Glomerular endothelial cell (primary cell): Measurements from ENCODE around the gene WDR45B. TPM values are rescaled to one million over a fixed set of nuclear protein-coding genes. Genes with fewer than 3 reads are reported as not detected.

Source experiments
- DNase-seq: peaks from one replicate; pipeline ENCODE4 v3.0.0-alpha.2; 2011; ENCODE audit warnings: low read depth, low spot score; ENCODE audit errors: extremely low read depth
- total RNA-seq: library from RNA; depleted of rRNA; stranded (reverse); fragments of >200 nt; gene quantifications from 2 replicates; pipeline ENCODE4 v1.2.3, GENCODE V29; 2015

The WDR45B gene
- total RNA-seq, 1 donor from 2014 or later = 94.4 TPM

DNA sequence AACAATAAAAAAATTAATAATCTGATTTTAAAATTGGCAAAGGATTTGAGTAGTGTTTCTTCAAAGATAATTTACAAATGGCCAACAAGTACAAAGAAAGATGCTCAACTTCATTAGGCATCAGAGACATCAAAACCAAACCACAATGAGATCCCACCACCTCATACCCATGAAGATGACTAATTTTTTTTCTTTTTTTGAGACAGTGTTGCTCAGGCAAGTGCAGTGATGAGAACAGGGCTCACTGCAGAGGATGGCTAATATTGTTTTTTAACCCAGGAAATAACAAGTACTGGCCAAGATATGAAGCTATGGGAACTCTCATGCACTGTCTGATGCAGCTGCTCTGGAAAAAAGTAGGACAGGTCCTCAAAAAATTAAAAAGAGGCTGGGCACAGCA, 14.9 kb downstream of the WDR45B start:
- DNase-seq = no peak

DNA sequence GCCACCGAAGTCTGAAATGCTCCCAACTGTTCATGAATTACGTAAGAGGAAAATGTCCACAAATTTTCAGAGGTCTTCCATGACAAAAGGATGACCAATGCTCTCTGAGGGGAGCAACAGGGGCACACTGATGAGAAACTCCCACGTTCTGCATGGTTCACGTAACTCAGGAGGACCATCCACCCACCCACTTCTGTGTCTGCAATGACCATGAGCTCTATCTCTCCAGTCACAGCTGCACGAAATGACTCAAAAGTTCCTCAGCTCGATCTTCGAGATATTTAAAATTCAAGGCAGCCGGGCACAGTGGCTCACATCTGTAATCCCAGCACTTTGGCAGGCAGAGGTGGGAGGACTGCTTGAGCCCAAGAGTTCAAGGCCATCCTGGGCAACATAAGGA, 15.8 kb downstream of the WDR45B start:
- no peak for DNase-seq

DNA sequence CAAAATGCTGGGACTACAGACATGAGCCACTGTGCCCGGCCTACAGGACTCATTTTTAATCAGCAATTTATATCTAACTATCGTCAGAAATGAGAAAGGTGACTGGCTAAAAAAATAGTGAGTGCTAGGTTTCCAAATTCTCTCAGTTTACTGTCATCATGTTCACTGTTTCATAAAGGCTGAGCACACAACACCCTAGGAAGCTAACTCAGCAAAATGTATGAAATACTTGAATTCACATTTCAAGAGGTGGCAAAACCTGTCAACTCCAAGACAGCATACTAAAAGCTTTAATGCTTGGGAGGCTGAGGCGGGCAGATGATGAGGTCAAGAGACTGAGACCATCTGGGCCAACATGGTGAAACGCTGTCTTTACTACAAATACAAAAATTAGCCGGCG, 16.7 kb downstream of the WDR45B start:
- no peak for DNase-seq

GRCh38 chr17:82630212-82630611, 18.0 kb downstream of the WDR45B start:
- no peak for DNase-seq

DNA sequence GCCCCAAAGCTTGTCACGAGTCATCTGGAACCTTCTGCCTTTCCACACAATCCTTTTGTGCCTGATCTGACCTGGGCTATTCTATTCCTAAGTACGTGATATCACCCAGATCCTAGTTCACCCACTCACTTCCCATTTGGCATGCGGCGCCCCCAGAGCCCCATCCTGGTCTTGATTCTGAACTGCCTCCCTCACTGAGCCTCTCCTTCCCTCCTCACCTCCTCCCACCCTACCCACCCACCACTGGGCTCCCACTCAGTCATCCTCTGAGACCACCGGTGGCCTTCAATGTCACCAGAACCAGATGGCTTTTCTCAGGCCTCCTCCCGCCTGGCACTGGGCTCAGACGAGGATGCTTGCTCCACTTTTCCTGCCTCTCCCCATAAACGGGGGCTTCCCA, 18.5 kb downstream of the WDR45B start:
- no peak for DNase-seq

- no peak for DNase-seq
These were observed 20.8 kb downstream of the WDR45B start for GRCh38 chr17:82627405-82627804.

- no peak for DNase-seq
These were observed 24.5 kb downstream of the WDR45B start for GRCh38 chr17:82623707-82624106.

GRCh38 chr17:82619641-82620040, 28.6 kb downstream of the WDR45B start:
- DNase-seq = no peak

DNA sequence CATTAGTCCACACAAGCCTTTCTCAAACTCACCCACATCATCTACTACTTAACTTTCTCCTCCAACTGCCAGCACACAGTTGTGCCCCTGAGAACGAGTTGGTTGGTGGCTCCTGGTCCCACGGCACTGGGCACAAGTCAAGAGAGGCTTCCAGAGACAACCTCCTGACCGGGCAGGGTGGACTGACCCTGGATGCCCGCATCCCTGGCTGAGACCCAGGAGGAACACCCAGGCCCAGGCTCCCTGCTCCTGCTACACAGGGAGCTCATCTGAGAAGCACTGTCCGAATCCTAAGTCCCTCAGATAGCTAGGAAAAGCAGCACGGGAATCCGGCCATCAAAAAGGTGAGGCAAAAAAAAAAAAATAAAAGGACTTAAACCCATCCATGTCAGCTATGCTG, 29.0 kb downstream of the WDR45B start:
- DNase-seq = no peak

DNA sequence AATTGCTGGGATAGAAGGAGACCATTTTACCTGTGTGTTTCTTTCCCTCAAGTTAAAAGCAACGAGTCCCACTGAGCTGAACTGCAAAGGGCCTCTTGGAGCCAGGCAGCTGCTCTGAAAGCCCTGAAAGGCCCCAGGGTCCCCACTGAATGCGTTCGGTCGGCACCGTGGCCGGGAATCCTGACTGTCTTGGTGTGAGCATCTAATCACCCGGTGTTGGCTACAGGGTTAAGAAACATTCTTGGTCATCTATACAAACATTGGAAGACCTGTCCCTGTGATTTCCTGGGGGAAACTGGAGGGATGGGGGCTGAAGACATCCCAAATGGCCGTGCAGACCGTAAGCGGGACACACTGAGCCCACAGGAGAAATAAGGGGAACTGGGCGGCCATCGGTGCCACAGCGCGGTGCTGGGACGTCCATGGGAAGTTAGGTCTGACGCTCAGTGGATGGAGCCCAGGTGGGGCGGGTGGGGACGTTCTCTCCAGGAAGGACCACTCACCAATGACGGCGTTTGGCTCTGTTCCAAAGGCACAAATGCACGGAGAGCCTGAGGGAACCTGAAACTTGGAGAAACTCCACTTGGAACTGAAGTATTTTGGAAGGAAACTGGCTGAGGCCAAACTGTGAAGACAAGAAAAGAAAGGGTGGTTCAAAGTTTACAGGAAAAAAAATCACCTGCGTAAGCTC, 32.1 kb downstream of the WDR45B start:
- DNase-seq = no peak

DNA sequence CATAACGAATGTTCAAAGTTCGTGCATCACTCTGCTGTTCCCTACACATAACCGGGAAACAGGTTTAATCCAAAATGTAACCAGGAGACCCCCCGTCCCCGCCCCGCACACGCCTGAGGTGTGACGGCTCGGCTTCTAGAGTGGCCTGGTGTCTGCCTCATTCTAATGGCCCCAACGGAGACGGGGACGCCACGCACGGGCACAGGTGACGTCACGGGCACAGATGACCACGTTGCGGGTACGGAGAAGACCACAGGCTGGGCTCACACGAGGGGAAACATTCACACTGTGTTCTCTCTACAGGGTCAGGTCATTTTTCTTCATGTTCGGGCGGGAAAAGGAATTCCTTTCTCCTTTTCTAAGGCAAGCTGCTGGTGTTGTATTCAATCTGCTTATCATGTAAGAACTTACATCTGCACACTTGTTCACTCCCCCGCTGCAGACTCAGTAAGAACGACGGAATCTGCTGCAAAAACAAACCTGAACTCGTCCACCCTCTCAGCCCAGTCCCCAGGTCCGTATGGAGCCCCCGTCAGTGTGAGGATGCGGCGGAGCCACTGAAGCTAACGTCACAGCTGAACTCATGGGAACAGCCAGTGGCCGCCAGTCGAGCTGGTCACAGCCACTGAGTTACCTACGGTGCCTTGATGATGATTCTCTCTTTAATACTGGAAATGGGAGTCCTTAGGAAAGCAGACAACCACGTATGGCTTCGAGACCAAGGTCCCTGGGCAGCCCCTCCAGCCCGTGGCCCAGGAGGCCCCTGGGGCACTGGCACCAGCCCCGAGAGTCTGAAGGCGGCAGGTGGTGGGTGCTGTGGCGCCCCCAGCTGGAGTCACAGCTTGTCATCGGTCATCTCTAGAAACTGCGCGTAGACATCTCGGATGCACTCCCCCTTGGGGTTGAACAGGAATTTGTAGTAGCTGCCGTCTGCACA, 32.9 kb downstream of the WDR45B start:
- no peak for DNase-seq

GRCh38 chr17:82614095-82614631, 34.1 kb downstream of the WDR45B start:
- DNase-seq = no peak

- no peak for DNase-seq
These were observed 34.8 kb downstream of the WDR45B start for GRCh38 chr17:82613283-82614094.

DNA sequence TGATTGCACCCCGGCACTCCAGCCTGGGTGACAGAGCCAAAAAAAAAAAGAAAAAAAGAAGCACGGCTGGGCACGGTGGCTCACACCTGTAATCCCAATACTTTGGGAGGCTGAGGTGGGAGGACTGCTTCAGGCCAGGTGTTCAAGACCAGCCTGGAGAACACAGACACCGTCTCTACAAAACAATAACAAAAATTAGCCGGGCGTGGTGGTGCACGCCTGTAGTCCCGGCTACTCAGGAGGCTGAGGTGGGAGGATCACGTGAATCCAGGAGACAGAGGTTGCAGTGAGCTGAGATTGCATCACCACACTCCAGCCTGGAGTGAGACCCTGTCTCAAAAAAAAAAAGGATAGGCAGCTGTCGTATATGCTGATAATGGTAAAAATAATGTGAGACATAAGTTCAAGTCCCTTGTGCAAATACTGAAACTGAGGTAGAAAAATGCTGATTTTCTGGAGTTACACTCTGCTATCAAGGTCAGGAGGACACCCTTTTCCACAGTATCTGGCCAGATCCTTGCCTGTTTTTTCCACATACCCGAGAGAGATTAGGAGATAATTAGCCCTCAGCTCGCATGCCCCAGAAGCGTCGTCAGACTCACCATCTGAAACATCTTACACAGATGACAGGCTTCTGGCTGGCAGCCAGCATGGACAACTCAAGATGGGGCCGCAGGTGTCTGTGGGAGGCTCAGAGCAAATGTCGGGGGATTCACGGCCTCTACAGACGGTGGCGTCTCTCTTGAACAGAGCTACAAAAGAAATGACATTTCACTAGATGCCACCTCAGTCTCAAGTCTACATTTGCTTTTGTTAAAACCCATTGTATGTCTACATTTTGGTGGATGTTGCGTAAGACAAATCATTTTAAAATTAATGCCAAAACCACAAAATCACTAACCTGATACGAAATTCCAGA, 36.8 kb downstream of the WDR45B start:
- no peak for DNase-seq

- no peak for DNase-seq
These were observed 38.6 kb downstream of the WDR45B start for GRCh38 chr17:82609655-82610054.

GRCh38 chr17:82608816-82609215, 39.4 kb downstream of the WDR45B start:
- no peak for DNase-seq

GRCh38 chr17:82605939-82606600, 42.2 kb downstream of the WDR45B start:
- DNase-seq = no peak

GRCh38 chr17:82604532-82604931, 43.7 kb downstream of the WDR45B start:
- no peak for DNase-seq

DNA sequence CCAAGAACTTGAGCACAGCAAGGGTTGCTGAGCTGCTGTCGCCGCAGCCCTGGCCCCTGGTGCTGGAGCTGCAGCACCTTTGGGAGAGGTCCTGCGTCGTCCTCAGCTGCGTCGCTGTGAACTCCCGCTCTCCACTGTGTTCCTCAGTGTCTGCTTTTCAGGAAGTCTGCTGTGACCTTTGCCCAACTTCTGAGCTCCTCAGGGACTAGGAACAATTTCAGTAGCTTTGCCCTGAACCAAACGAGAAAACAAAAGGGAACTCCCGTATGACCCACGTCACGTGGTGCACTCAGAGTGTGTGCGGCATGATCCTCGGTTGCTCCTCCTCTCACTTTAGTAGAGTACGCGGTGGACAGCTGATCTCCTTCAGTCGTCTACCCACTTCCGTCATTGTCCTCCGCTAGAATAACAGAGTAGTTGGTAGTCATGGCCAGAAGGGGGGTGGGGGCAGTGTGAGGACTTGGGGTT, 44.2 kb downstream of the WDR45B start:
- no peak for DNase-seq
